IMR-90 (cell line): Measurements from ENCODE around the gene MUTYH. TPM values are rescaled to one million over a fixed set of nuclear protein-coding genes. Genes with fewer than 3 reads are reported as not detected.

Experiments
- ATAC-seq: fragments of 200-7000 bp; cut with Tn5 transposase; 2 replicates; pipeline ENCODE4 v1.9.1; 2020; ENCODE audit warnings: low read depth, mild to moderate bottlenecking, moderate library complexity
- BruUV-seq: library from RNA; stranded (reverse); fragments of 400-500 nt; replicated peaks from 2 replicates; lab custom pipeline; 2021; lab: Mats Ljungman, UMichigan
- CTCF ChIA-PET: fragments of 300-600 bp; formaldehyde crosslinking; extraction: SDS; loops from one replicate; lab custom pipeline; 2021; ENCODE audit warnings: antibody characterized with exemption; lab: Yijun Ruan, JAX
- POLR2A ChIA-PET: fragments of 300-600 bp; sonication (Branson Sonifier 250); formaldehyde crosslinking; loops from one replicate; lab custom pipeline; 2022; ENCODE audit warnings: antibody characterized with exemption; ENCODE audit not compliant: unreplicated experiment; lab: Charles Lee
- DNase-seq: peaks from one replicate; pipeline ENCODE4 v3.0.0; 2013
- H2AFZ ChIP-seq: replicated peaks from 2 replicates; pipeline ENCODE3; 2013; ENCODE audit warnings: low read length, mild to moderate bottlenecking; ENCODE audit not compliant: poor library complexity
- H2AK5ac ChIP-seq: 2 replicates; pipeline ENCODE4 v1.6.1; 2013; ENCODE audit warnings: low read depth, low read length, inconsistent platforms
- H2AK9ac ChIP-seq: replicated peaks from 2 replicates; pipeline ENCODE3; 2013; ENCODE audit warnings: mild to moderate bottlenecking, low read depth, low read length, moderate library complexity; ENCODE audit not compliant: poor library complexity
- H2BK120ac ChIP-seq: 2 replicates; pipeline ENCODE4 v1.6.1; 2013; ENCODE audit warnings: low read depth, low read length, inconsistent platforms
- H2BK15ac ChIP-seq: 3 replicates; pipeline ENCODE4 v1.6.1; 2013; ENCODE audit warnings: low read depth, low read length, inconsistent platforms
- H2BK20ac ChIP-seq: 2 replicates; pipeline ENCODE4 v1.6.1; 2013; ENCODE audit warnings: low read depth, mild to moderate bottlenecking, inconsistent platforms, low read length, moderate library complexity
- H2BK5ac ChIP-seq: 2 replicates; pipeline ENCODE4 v1.6.1; 2013; ENCODE audit warnings: mild to moderate bottlenecking, low read depth, low read length, inconsistent platforms; ENCODE audit not compliant: poor library complexity, severe bottlenecking
- H3K14ac ChIP-seq: replicated peaks from 2 replicates; pipeline ENCODE4 v1.6.1; 2013; ENCODE audit warnings: low read depth, low read length, inconsistent platforms
- H3K18ac ChIP-seq: 2 replicates; pipeline ENCODE4 v1.6.1; 2013; ENCODE audit warnings: low read depth, low read length, control low read depth
- H3K23ac ChIP-seq: 2 replicates; pipeline ENCODE4 v1.6.1; 2013; ENCODE audit warnings: low read depth, low read length, inconsistent platforms
- H3K27ac ChIP-seq: 2 replicates; pipeline ENCODE4 v1.5.1; 2013; ENCODE audit warnings: mild to moderate bottlenecking, control low read depth, low read length; ENCODE audit not compliant: insufficient read depth
- H3K27me3 ChIP-seq: 2 replicates; pipeline ENCODE4 v1.6.1; 2013; ENCODE audit warnings: low read length; ENCODE audit not compliant: control insufficient read depth, insufficient read depth
- H3K36me3 ChIP-seq: 2 replicates; pipeline ENCODE4 v1.6.1; 2013; ENCODE audit warnings: low read length, mixed read lengths; ENCODE audit not compliant: control insufficient read depth, insufficient read depth
- H3K4ac ChIP-seq: 2 replicates; pipeline ENCODE4 v1.6.1; 2013; ENCODE audit warnings: low read depth, low read length, inconsistent platforms
- H3K4me1 ChIP-seq: 2 replicates; pipeline ENCODE4 v1.6.1; 2013; ENCODE audit warnings: low read length, mixed read lengths; ENCODE audit not compliant: control insufficient read depth, insufficient read depth
- H3K4me2 ChIP-seq: 2 replicates; pipeline ENCODE4 v1.6.1; 2013; ENCODE audit warnings: low read depth, mild to moderate bottlenecking, control low read depth, low read length, moderate library complexity
- H3K4me3 ChIP-seq: 2 replicates; pipeline ENCODE4 v1.5.1; 2013; ENCODE audit warnings: low read depth, mild to moderate bottlenecking, control low read depth, low read length, moderate library complexity; ENCODE audit not compliant: insufficient read depth
- H3K56ac ChIP-seq: 2 replicates; pipeline ENCODE4 v1.6.1; 2013; ENCODE audit warnings: low read length, inconsistent platforms; ENCODE audit not compliant: insufficient read depth; ENCODE audit errors: extremely low read depth
- H3K79me1 ChIP-seq, 2 experiments: 2 replicates each; pipeline ENCODE4 v1.6.1; 2013; ENCODE audit warnings: low read length in 2 of 2, inconsistent platforms in 1 of 2, low read depth in 1 of 2
- H3K9ac ChIP-seq: 2 replicates; pipeline ENCODE4 v1.6.1; 2013; ENCODE audit warnings: low read depth, low read length, control low read depth
- H3K9me1 ChIP-seq: 2 replicates; pipeline ENCODE4 v1.6.1; 2013; ENCODE audit warnings: low read length, inconsistent platforms; ENCODE audit not compliant: insufficient read depth
- H3K9me3 ChIP-seq: 2 replicates; pipeline ENCODE4 v1.6.1; 2013; ENCODE audit warnings: low read length; ENCODE audit not compliant: control insufficient read depth, insufficient read depth
- H4K20me1 ChIP-seq: 2 replicates; pipeline ENCODE4 v1.6.1; 2013; ENCODE audit warnings: low read length, inconsistent platforms; ENCODE audit not compliant: insufficient read depth
- H4K5ac ChIP-seq: 2 replicates; pipeline ENCODE4 v1.6.1; 2013; ENCODE audit warnings: mild to moderate bottlenecking, low read depth, low read length, control low read depth
- H4K8ac ChIP-seq, 2 experiments: 2 replicates each; pipeline ENCODE4 v1.6.1; 2013; ENCODE audit warnings: low read depth in 2 of 2, low read length in 2 of 2, control low read depth in 1 of 2, inconsistent platforms in 1 of 2
- H4K91ac ChIP-seq: 2 replicates; pipeline ENCODE4 v1.6.1; 2013; ENCODE audit warnings: low read depth, low read length, inconsistent platforms; ENCODE audit not compliant: insufficient read depth
- NFE2L2 ChIP-seq: fragments of 150-350 bp; IDR thresholded peaks from 2 replicates; pipeline ENCODE4 v1.6.1; 2016; ENCODE audit warnings: low read depth, mild to moderate bottlenecking, low read length
- POLR2A ChIP-seq: IDR thresholded peaks from 2 replicates; pipeline ENCODE4 v1.6.1; 2012; ENCODE audit warnings: mild to moderate bottlenecking, low read depth, low read length
- WGBS, 2 experiments: methylation state at CpG; one replicate each; pipeline versions ENCODE4 v1.1.5 to v1.1.7; 2013; ENCODE audit warnings: missing lambda C conversion rate in 2 of 2; ENCODE audit not compliant: insufficient read length in 1 of 2; ENCODE audit errors: extremely low coverage in 2 of 2; 5-methylcytosine and 5-hydroxymethylcytosine counted together
- dilution Hi-C: fragments of 300-500 bp; cut with HindIII; formaldehyde crosslinking; loops from one replicate; pipeline ENCODE4 v1.14.3; 2018; ENCODE audit warnings: low sequenced_read_pairs; ENCODE audit not compliant: unreplicated experiment
- in situ Hi-C: fragments of 300-500 bp; cut with MboI; formaldehyde crosslinking; loops from 3 replicates; pipeline ENCODE4 v1.14.3; 2019; ENCODE audit warnings: low sequenced_read_pairs, inconsistent platforms, mixed read lengths
- intact Hi-C: fragments of 100-400 bp; cut with micrococcal nuclease; formaldehyde crosslinking; loops from 2 replicates; pipeline ENCODE4 v1.10.0; 2022
- polyA plus RNA-seq, 3 experiments: library from polyadenylated mRNA; depleted of rRNA; stranded (reverse); fragments of >200 nt; gene quantifications; 2 replicates each; pipeline ENCODE4 v1.2.3, GENCODE V29; 2012; ENCODE audit warnings: low replicate concordance in 1 of 3
- total RNA-seq: library from RNA; depleted of rRNA; stranded (reverse); fragments of >200 nt; gene quantifications from 2 replicates; pipeline ENCODE4 v1.2.3, GENCODE V29; 2012
- TF ChIP-seq, protein P1 (sequence below): conservative IDR thresholded peaks from 2 replicates; pipeline ENCODE4 v1.5.1; 2012; ENCODE audit warnings: mild to moderate bottlenecking, low read depth, low read length, improper control_type of control experiment

Gene MUTYH
- total and polyA plus RNA-seq, 2 of the 4 experiments (the other 2 are of a cell fraction): 9.1 to 14.6 TPM

DNA sequence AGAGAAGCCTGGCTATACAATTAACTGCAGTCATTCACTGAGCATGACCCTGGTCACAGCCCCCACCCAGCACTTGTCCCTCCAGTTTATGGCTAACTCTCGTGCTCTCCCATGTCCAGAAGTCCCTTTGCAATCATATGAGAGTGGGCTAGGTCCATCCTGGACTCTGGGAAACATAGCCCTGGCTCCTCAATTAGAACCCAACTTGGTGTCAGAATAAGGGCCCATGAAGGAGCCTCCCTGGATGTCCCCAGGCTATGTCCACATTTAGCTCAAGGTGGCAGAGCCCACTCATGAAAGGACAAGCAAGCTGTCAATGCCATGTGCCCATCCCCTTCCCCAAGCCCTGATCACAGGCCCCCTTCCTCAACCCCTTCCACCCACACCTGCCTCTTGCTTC is 40.9 kb downstream of the MUTYH start:
- peaks cover 0 to 4% of the 10 kb centered on the region in 2 experiments; a peak in 2 of 4 replicates for H3K79me1 ChIP-seq
- no peak overlapping the region for H3K23ac ChIP-seq
- H3K27ac ChIP-seq: no peak overlapping the region
- no peak overlapping the region for H2AK5ac ChIP-seq
- H3K14ac ChIP-seq: no peak overlapping the region
- CTCF ChIA-PET: interaction anchor here (0.6 to 7.2 kb wide), 3 partner anchors 20 to 285 kb away, joined by 8 to 53 read pairs (median 9); no protein-coding TSS in a partner anchor
- POLR2A ChIA-PET: no interaction called here
- H2AK9ac ChIP-seq: no peak overlapping the region
- H3K36me3 ChIP-seq: no peaks in the 10 kb centered on the region
- H3K18ac ChIP-seq: no peak overlapping the region
- H3K4me2 ChIP-seq: no peak overlapping the region
- no peaks in the 10 kb centered on the region for H3K4me1 ChIP-seq
- H3K4ac ChIP-seq: no peak overlapping the region
- TF ChIP-seq NFE2L2: no peak
- TF ChIP-seq, protein P1, sequence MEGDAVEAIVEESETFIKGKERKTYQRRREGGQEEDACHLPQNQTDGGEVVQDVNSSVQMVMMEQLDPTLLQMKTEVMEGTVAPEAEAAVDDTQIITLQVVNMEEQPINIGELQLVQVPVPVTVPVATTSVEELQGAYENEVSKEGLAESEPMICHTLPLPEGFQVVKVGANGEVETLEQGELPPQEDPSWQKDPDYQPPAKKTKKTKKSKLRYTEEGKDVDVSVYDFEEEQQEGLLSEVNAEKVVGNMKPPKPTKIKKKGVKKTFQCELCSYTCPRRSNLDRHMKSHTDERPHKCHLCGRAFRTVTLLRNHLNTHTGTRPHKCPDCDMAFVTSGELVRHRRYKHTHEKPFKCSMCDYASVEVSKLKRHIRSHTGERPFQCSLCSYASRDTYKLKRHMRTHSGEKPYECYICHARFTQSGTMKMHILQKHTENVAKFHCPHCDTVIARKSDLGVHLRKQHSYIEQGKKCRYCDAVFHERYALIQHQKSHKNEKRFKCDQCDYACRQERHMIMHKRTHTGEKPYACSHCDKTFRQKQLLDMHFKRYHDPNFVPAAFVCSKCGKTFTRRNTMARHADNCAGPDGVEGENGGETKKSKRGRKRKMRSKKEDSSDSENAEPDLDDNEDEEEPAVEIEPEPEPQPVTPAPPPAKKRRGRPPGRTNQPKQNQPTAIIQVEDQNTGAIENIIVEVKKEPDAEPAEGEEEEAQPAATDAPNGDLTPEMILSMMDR: no peak
- no peak for TF ChIP-seq POLR2A
- no peak overlapping the region for H2BK5ac ChIP-seq
- H2BK20ac ChIP-seq: no peak overlapping the region
- intact Hi-C loops: no loop called here
- no peak overlapping the region for H2BK120ac ChIP-seq
- ATAC-seq: no peak
- no peak overlapping the region for H2AFZ ChIP-seq
- H3K9me1 ChIP-seq: peaks cover 3% of the 10 kb centered on the region; the same call in 1 of the 2 replicates
- H3K9ac ChIP-seq: no peak overlapping the region
- dilution Hi-C loops: no loop called here
- DNase-seq: no peak
- H4K5ac ChIP-seq: no peak overlapping the region
- H3K27me3 ChIP-seq: no peaks in the 10 kb centered on the region
- in situ Hi-C loops: no loop called here
- no peak overlapping the region for H2BK15ac ChIP-seq
- H3K56ac ChIP-seq: no peak overlapping the region
- H4K20me1 ChIP-seq: no peaks in the 10 kb centered on the region
- no peak overlapping the region for H3K4me3 ChIP-seq
- no peak overlapping the region for H4K8ac ChIP-seq
- H4K91ac ChIP-seq: no peak overlapping the region
- WGBS, 2 experiments: no CpG with 5 or more reads among the region's 1 CpG
- BruUV-seq: no TSS peak
- no peaks in the 10 kb centered on the region for H3K9me3 ChIP-seq
